Measurements from ENCODE around the gene FAM9C.

The FAM9C gene

DNA sequence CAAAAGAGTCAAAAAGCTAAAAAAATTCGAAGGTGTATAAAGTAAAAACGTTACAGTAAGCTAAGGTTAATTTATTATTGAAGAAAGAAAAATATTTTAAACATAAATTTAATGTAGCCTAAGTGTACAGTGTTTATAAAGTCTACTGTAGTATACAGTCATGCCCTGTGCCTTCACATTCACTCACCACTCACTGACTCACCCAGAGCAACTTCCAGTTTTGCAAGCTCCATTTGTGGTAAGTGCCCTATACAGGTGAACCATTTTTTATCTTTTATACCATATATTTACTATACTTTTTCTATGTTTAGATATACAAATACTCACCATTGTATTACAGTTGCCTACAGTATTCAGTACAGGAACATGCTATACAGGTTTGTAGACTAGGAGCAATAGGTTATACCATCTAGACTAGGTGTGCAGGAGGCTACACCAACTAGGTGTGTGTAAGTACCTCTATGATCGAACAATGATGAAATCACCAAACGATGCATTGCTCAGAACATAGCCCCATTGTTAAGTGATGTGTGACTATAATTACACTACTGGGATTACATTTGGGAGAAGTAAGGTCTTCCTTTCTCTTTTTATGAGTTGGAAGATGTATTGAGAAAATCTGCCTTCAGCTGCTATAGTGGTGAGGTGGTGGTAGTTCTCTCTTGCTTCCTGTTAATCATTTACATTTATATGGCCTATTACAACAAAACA, 42.3 kb downstream of the FAM9C start:
- no peak for DNase-seq

- no peak for DNase-seq
These were observed 43.3 kb downstream of the FAM9C start for GRCh38 chrX:13001097-13001496.

DNA sequence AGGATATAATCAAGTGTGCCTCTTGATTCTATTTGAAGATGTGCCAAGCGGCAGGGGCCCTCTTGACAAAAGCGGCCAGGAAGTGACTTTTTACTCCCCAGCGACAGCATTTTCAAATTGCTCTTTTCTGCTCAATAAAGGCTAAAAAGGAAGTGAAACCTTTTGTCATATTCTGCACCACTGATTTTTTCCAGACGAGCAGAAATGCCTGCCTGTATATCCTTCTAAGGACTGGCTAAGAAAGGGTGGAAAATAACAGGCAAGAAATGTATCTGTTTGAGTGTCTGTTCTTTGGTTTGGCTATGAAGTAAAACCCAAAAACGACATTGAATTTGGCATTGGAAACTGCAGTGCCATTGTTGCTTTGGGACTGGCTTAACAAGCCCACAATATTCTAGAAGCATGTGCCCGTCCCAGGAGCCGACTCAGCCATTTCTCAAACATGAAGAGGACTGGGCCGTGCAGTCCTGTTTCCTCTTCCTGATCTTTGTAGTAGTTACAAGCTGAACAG, 44.1 kb downstream of the FAM9C start:
- no peak for DNase-seq

GRCh38 chrX:12999422-12999821, 45.0 kb downstream of the FAM9C start:
- no peak for DNase-seq

- peak; percentile 82 for DNase-seq
These were observed 46.3 kb downstream of the FAM9C start for GRCh38 chrX:12997906-12998687.

GRCh38 chrX:12996934-12997435, 47.4 kb downstream of the FAM9C start:
- no peak for DNase-seq

DNA sequence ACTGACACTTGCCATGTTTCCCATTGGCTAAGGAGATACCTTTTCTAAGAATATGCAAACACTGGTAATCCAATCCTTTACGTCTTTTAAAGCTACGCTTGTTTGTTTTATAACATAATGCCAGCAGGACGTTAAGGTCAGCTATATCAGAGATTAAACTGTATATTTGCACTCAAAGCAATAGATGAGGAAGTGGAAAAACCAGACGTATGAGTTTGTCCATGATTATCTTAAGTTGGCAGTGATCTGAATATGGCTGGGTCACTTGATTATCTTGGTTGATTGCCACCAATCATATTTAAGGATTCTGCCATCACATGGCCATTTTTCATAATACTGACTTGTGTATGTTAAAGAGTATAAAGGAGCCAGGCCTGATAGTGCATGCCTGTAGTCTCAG, 50.1 kb downstream of the FAM9C start:
- DNase-seq = no peak

DNA sequence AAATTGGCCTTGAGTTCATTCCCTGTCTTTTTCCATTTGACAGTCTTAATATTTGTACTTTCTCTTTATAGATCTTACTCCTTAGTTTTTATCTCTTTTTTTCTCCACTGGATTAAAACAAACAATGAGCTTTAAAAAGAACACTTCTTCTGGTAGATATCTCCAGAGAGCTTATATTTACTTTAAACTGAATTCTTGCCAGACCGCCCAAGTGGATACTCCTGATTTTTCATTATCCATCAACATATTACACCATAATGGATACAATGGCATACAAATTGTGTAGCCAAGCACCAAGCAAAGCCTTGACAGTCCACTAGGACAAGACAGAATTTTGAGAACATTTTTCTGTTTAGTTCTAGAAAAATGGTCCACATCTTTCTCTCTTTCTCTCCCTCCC, 50.6 kb downstream of the FAM9C start:
- no peak for DNase-seq

GRCh38 chrX:12992544-12993118, 51.8 kb downstream of the FAM9C start:
- no peak for DNase-seq

DNA sequence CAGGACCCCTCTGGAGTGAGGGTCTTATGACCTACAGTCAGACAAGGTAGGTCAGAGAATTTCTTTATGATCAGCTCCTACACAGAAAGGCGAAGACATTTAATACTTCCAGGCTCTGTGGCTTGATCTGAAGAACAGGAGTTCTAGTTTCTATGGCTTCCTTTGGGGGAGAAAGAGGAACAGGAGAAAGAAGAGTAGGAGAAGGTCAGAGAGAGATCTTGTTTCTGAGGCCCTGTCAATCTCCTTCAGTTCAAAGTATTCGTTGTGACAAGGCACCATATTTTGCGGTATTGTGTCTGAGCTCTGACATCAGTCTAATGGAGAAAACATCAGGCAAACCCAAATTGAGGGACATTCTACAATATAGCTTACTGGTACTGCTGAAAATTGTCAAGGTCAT, 52.8 kb downstream of the FAM9C start:
- no peak for DNase-seq

GRCh38 chrX:12989461-12989860, 55.0 kb downstream of the FAM9C start:
- no peak for DNase-seq

- DNase-seq = no peak
These were observed 55.6 kb downstream of the FAM9C start for GRCh38 chrX:12988797-12989196.

- no peak for DNase-seq
These were observed 56.4 kb downstream of the FAM9C start for GRCh38 chrX:12987900-12988594.

GRCh38 chrX:12987340-12987739, 57.1 kb downstream of the FAM9C start:
- no peak for DNase-seq

DNA sequence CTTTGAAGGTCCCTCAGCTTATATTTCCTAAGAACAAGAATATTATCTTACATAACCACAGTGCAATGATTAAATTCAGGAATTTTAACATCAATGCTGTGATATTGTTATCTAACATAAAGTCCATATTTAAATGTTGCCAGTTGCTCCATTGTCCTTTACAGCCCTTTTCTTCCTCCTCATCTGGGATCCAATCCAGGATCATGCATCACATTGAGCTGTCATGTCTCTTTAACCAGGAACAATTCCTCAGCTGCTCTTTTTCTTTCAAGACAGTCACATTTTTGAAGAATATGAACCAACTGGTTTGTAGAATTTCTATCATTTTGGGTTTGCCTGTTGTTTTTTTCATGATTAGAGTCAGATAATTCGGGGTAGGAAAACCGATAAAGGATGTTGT, 57.5 kb downstream of the FAM9C start:
- DNase-seq = no peak

- no peak for DNase-seq
These were observed 58.1 kb downstream of the FAM9C start for GRCh38 chrX:12986164-12986779.

All from midbrain (tissue), 1 donor.